HG02840 (cell line): Measurements from ENCODE around the gene VSIG10.
"Not testable (repeated sequence)": the region's sequence is repeated elsewhere in the genome, so short reads cannot be mapped to it uniquely, and the experiment has no call there.

Source experiments
- ATAC-seq: cut with Tn5 transposase; IDR thresholded peaks from one replicate; pipeline ENCODE4 v1.9.1; 2021; ENCODE audit warnings: mild to moderate bottlenecking, moderate library complexity, moderate number of reproducible peaks; ENCODE audit not compliant: unreplicated experiment, low FRiP score

Gene VSIG10

GRCh38 chr12:118035190-118036041 is 68.4 kb downstream of the VSIG10 start:
- peak; percentile 62 for ATAC-seq

DNA sequence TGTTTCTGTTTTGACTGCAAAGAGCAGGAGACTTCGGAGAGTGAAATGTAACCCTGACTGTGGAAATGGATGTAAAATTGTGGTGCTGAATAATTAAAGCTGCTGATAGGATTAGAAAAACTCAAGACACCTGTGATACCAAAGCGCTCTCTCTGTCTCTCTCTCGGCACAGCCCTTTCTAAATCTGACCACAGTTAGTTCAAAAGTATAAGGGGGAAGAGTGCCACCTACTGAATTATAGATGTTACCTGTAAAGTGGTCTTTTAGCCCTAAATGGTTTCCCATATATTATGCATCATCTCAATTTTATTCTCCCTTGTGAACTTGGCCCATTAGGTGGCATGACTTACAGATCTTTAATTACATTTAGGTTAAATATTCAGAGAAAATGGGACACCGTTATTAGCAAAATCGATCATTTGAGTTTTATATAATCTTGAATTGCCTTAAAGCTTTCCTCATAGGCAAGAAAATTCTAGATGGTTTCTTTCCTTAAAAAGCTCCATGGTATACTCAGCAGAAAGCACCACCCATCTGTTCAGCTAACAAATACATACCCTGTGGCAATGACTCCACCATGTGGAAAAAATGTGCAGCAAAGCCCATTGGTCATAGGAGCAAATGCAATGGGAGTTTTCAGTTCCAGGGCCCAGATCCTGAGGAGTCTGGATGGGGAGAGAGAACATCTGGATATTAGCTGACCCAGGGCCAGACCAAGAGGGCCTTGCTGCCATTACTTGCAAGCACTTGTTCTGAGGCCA is 69.2 kb downstream of the VSIG10 start:
- no peak for ATAC-seq

- ATAC-seq, result no peak
Observed at GRCh38 chr12:118033902-118034301, 69.9 kb downstream of the VSIG10 start.

DNA sequence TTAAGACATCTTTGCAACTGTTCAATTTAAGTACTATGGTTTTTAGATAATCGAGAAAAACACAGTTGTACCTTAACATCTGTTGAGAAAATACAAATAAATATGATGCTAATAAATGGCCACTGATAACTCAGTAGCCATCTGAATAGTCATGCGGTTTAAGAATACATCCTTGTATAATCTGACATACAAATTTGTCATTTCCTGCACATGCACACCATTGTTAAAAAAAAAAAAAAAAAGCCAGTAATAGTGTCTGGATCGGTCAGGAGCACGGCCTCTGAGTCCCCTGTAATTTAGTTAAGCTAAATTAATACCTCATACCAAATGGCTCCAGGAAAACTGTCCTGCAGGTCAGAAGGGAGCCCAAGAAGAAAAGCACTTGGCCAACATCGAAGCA is 70.5 kb downstream of the VSIG10 start:
- ATAC-seq, result no peak

DNA sequence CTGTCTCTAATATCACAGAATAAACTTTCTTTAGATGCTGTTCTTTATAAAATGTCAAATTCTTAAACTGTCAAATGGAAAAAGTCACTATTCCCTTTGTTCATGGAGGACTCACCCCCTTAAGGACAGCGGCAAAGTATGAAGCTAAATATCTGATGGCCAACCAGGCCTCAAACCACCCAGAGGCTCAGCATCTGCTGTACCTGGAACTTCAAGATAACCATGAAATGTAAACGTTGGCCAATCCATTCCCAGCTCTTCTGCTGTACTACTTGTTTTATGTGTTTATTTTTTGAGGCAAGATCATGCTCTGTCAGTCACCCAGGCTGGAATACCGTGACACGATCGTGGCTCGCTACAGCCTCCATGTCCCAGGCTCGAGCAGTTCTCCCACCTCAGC is 71.6 kb downstream of the VSIG10 start:
- ATAC-seq, result no peak

GRCh38 chr12:118029166-118029565 is 74.6 kb downstream of the VSIG10 start:
- ATAC-seq, result no peak

- ATAC-seq, result no peak
Observed at GRCh38 chr12:118025168-118025567, 78.6 kb downstream of the VSIG10 start.

- ATAC-seq, result no peak
Observed at GRCh38 chr12:118023301-118023860, 80.4 kb downstream of the VSIG10 start.

GRCh38 chr12:118022728-118023109 is 81.1 kb downstream of the VSIG10 start:
- no peak for ATAC-seq

GRCh38 chr12:118022097-118022727 is 81.6 kb downstream of the VSIG10 start:
- ATAC-seq, result not testable (repeated sequence)

GRCh38 chr12:118020036-118020435 is 83.8 kb downstream of the VSIG10 start:
- ATAC-seq, result no peak

GRCh38 chr12:118017926-118018325 is 85.9 kb downstream of the VSIG10 start:
- no peak for ATAC-seq

- peak; percentile 99 for ATAC-seq
Observed at GRCh38 chr12:118016424-118017264, 87.2 kb downstream of the VSIG10 start, which contains the start of gene RFC5. RFC5 (plus strand) TSS chr12:118016703; CDS start chr12:118016828, 125 bp downstream.

GRCh38 chr12:118015944-118016343 is 87.9 kb downstream of the VSIG10 start:
- ATAC-seq, result no peak

GRCh38 chr12:118015306-118015705 is 88.5 kb downstream of the VSIG10 start:
- ATAC-seq, result no peak
